ENCODE results near the gene ZSCAN4.

ZSCAN4 gene, protein sequence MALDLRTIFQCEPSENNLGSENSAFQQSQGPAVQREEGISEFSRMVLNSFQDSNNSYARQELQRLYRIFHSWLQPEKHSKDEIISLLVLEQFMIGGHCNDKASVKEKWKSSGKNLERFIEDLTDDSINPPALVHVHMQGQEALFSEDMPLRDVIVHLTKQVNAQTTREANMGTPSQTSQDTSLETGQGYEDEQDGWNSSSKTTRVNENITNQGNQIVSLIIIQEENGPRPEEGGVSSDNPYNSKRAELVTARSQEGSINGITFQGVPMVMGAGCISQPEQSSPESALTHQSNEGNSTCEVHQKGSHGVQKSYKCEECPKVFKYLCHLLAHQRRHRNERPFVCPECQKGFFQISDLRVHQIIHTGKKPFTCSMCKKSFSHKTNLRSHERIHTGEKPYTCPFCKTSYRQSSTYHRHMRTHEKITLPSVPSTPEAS

DNA sequence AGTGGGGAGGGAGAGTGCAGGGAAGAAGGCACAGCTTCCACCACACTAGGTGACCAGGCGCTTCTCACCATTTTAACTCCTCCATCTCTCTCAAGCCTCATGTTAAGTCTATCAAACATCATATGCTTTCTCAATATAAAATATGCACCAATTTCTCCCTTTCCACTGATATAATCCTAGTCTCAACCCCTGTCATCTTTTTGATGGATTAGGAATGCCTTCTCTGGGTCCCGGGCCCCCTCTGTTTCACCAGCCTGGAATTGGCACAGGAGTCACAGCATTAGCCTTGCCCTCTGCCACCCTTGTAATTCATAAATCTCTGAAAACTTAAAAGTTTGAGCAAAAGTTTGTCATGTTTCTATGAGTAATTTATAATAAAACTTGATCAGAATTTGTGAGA, at the start of gene ZSCAN4:
TSS of gene ZSCAN4 (plus strand) at position 301 of the 400 bp plus-strand sequence. CDS start 7,211 bp downstream, outside the sequence.
- DNase-seq (ENCODE audit: low spot score): no peak

- no peak for DNase-seq (ENCODE audit: low spot score)
Measured at GRCh38 chr19:57620673-57621348, 47.9 kb upstream of the ZSCAN4 start.

DNA sequence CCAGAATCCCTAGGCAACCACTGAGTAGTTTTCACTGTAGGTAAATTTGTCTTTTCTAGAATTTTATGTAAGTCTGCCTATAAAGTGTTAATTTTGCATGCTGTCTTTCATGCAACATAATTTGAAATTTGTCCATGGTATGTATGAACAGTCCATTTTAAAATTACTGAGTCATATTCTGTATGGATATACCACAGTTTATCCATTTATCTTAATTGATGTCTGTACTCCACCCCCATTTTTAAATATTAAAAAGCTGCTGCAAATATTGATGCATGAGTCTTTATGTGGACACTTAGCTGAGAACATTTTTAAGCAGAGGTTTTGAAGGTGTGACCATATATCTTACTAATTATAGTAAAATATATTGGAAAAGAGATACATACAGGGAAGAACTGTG, 45.6 kb upstream of the ZSCAN4 start:
- no peak for DNase-seq (ENCODE audit: low spot score)

DNA sequence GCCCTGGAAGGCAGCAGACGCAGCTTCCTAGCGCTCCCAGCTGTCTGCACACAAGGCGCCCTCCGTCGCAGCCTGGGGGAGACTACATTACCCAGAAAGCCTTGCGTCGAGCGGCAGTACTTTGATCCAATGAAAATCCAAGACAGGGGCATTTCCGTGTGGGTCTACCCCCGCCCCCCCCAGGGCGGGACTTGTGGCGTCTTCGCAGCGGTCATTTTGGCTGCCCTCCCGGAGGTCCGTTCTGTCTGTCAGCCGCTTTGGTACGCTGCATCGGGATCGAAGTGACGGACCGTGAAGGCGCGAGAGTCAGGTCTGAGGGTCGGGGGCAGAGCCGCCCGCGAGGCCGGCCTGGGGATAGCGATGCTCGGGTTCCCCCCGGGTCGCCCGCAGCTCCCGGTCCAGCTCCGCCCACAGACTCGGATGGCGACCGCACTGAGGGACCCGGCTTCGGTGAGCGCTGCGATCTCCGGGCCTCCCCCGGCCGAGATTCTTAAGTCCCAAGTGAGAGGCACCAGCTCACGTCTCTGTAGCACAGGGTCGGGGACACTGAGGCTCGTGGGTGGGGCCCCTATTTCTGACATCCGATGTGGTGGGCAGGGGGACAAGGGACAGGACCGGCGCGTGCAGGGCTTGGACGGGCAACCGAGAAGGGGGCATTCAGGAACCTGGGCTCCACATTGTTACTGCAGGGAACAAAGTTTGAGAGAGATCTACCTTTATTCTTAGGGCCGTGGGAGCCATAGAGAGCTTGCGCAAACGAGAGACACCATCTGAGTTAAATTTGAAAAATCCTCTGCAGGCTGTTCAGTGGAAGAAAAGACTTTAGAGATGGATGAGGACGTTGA, 35.5 kb upstream of the ZSCAN4 start, which contains the start of gene ZNF211:
TSS of gene ZNF211 (plus strand) at position 182 of the 845 bp plus-strand sequence. CDS start at position 361, 179 bp downstream.
- peak; percentile 94 for DNase-seq (ENCODE audit: low spot score)

- no peak for DNase-seq (ENCODE audit: low spot score)
Measured at GRCh38 chr19:57633832-57634131, 35.0 kb upstream of the ZSCAN4 start.

- DNase-seq (ENCODE audit: low spot score): no peak
Measured at GRCh38 chr19:57637379-57637778, 31.4 kb upstream of the ZSCAN4 start.

- DNase-seq (ENCODE audit: low spot score): no peak
Measured at GRCh38 chr19:57641715-57642234, 27.0 kb upstream of the ZSCAN4 start.

DNA sequence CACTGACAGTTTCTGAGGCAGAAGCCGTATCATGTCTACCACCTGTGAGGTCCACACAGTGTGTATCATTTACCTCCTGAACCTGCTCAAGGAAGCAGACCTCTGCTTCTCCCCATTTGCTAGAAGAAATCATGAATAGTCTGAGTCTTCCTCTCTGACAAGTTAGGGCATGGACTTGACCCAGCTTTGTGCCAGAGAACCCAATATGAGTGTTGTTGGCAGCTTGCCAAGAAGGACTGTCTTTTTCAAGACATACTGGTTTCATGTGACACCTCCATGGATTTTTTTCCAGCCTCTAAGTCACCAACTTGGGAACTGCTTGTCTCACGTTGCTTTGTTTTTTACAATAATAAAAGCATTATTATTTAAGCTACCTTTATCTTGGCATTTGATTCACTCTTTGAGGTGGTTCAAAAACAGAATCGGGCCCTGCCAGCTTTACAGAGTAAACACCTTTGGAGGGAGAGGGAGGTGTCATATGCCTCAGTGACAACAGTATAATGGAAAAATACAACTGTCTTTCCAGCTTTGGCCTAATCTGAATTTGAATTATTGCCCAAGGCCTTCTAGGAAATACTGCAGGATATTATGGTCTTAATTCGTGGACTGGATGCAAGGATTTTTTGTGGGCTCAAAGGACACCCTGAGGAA, 26.2 kb upstream of the ZSCAN4 start:
- no peak for DNase-seq (ENCODE audit: low spot score)

DNA sequence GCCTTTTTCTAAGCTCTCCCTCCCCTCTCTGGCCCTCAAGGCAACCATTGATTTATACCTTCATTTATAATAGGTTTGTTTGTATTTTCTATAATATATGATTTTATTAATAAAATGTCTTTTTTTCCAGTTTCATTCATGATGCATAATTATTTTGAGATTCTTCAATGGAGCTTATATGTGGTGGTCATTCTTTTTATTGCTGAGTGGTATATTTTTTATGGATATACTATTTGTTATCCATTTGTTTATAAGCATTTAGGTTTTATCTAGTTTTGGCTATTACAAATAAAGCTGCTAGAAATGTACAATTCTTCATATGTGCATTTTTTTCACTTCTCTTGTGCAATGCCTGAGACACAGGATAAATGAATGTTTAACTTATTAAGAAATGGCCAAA, 25.0 kb upstream of the ZSCAN4 start:
- no peak for DNase-seq (ENCODE audit: low spot score)

- DNase-seq (ENCODE audit: low spot score): no peak
Measured at GRCh38 chr19:57648331-57649003, 20.3 kb upstream of the ZSCAN4 start.

- DNase-seq (ENCODE audit: low spot score): no peak
Measured at GRCh38 chr19:57651654-57651996, 17.1 kb upstream of the ZSCAN4 start.

- DNase-seq (ENCODE audit: low spot score): no peak
Measured at GRCh38 chr19:57653689-57654088, 15.0 kb upstream of the ZSCAN4 start.

GRCh38 chr19:57655443-57655842, 13.3 kb upstream of the ZSCAN4 start:
- DNase-seq (ENCODE audit: low spot score): no peak

DNA sequence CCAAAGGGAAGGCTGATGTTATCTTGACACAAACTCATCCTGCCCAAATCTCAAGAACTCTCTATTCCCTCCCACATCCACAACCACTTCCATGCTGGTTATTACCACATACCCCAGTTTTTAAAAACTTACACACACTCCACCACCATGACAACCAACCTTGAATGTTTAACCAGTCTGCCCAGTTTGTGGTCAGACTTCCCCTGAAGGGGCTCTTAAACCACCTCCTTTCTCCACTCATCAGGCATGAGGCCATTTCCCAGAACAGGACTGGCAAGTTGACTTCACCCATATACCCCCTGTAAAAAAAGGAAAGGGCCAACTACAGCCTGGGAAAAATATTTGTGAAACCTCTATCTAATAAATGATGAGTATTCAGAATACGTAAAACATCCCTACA, 12.4 kb upstream of the ZSCAN4 start:
- no peak for DNase-seq (ENCODE audit: low spot score)

DNA sequence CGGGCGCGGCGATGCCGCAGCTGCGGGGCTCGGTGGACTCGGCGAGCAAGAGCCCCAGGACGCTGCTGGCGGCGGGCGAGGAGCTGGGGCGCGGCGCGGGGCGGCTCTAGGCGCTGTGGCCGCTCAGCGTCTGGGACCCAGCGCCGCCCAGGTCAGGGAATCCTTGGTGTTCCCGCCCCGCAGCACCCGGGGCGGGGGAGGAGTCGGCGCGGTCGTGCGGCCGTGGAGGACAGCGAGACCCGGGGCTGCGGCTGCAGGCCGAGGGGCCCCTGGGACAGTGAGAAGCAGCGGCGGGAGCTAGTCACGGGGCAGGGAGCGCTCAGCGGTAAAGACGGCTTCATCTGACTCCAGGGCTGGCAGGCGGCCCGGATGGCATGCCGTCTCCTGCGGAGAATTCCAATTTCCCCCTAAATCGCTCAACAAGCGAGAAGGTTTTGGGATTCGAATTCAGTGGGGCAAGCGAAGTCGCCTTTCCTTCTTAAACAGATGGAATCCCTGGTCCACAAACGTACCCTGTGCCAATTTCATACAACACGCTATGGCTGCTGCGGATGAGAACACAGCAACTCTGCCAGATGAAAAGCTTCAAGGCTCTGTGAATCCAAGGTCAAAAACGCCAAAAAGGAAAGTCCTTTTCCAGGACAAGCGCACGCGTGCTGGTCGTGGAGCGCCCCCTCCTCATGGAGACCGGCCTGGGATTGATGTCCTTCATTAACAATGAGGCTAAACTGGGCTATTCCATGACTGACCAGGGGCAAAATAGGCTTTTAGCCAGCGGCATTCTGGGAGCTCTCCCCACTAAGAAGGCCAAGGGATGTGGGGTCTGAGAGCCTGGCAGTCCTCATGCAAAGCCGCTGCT, 4.2 kb upstream of the ZSCAN4 start:
- peak; percentile 3 for DNase-seq (ENCODE audit: low spot score)

DNA sequence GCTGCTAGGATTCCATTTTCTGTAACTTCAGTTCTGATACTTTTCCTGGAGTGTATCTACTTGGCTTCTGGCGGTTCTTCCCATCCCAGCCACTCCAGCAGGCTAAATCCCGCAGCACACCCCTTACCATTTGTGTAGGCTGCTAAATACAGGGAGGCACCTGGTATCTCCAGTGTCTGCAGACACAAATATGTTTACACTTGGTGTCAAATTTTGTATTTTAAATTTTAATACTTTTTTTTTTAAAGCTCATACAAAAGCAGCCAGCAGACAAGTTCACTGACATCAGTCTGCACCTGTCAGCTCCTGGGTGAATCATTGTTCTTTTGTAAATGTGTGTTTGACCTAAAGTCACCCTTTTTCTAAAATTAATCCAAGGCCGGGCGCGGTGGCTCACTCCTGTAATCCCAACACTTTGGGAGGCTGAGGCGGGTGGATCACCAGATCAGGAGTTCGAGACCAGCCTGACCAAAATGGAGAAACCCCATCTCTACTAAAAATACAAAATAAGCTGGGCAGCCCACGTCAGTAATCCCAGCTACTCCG, 3.4 kb upstream of the ZSCAN4 start:
- no peak for DNase-seq (ENCODE audit: low spot score)

DNA sequence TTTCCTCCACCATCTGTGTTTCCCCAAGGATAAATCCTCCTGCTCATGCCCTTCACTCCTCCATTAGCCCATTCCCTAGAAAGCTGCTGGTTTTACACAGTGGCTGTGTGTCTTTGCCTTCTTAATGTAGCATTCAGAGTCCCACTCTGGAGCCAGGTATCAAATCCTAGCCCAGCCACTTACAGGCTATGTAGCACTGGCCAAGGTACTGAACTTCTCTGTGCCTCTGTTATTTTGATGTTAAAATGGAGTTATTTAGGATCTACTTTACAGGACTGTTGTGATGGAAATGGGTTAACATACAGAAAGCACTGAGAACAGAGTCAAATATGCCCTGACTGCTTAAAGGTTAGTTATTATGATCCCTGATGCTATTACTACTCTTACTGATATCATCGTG, 1.5 kb upstream of the ZSCAN4 start:
- no peak for DNase-seq (ENCODE audit: low spot score)

DNA sequence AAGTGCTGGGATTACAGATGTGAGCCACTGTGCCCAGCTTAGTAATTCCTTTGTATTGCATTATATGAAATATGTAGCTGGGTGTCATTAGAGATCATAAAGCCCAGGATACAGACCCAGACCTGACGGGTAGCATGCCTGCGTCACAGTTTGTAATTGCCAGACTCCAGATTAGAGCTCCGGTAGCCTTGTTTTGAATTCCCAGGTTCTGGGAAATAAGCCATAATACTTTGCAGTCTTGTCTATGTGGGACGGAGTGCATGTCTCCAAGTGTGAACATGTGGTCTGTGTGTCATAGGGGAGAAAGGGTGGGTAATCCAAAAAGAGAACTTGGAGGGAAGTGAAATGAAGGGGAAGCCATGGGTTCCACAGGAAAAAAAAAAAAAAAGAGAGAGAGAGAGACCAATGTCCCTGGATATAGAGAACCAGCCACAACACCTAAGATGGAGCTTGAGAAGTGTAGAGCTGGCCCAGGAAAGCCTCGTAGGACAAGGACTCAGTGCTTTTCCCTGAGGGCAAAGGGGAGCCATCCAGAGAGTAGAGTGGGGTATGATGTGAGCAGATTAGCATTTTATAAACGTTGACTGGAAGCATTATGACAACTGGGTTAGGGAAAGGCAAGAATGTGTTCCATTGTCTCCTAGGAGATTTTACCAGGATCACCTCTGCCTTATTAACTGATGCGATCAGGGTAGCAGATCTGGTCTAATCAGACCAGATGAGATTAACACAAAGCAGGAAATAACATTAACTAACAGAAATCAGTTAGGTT, 2.6 kb downstream of the ZSCAN4 start:
- DNase-seq (ENCODE audit: low spot score): no peak

DNA sequence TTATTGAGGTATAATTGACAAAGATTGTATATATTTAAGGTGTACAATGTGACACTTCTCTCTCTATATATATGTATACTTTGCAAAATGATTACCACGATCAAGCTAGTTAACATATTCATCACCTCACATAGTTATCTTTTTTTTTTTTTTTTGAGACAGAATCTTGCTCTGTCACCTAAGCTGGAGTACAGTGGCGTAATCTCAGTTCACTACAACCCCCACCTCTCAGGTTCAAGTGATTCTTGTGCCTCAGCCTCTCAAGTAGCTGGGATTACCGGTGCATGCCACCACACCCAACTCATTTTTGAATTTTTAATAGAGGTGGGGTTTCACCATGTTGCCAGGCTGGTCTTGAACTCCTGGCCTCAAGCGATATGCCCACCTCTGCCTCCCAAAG, 3.7 kb downstream of the ZSCAN4 start:
- DNase-seq (ENCODE audit: low spot score): no peak
